ENCODE results near the gene NXPH3. TPM values are rescaled to one million over a fixed set of nuclear protein-coding genes. Genes with fewer than 3 reads are reported as not detected.

Gene NXPH3
- total RNA-seq, 1 donor from 2014 or later, result not detected

- ATAC-seq (ENCODE audit: low read depth), result no peak
- POLR2A ChIA-PET, result interaction anchor here (0.5 to 1.4 kb wide), 3 partner anchors 122 to 214 kb away, joined by 3 to 7 read pairs (median 7); partner anchors contain the start of gene PHB1
- no peak for DNase-seq
Measured at GRCh38 chr17:49555495-49556222, 20.0 kb upstream of the NXPH3 start.

DNA sequence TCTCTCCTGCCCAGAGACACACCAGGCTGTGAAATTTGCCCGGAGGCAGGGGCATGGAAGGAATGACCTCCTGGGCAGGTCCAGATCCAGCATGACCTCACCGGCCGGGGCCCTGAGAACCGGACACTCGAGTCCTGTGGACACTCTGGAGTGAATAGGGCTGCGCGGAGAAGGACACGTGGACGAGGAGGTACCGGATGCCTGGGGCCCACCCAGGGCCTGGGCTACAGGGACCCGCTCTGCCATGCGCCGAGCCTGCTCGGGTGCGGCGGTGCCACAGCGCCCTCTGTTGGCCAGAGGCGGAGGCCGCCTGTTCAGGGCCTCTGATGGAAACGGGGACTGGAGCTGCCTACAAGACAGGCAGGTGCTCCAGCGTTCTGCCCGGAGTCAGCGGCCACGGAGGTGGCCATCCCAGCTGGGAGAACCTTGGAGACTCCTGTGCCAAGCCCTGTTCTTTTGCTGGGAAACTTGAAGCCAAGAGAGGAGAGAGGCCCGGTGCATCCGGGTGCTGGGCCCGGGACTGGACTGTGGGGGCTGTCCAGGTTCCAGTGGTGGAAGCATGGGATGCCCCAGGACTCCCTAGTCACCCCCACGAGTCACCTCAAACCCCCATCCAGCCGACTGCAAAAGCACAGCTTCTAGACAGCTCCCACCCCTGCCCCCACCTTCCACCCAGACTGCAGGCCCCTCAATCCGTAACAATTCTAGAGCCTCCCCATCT, 19.3 kb upstream of the NXPH3 start:
- no peak overlapping the region for H3K4me3 Mint-ChIP-seq
- peak overlapping the region; percentile 35 for H3K27ac Mint-ChIP-seq
- peak; percentile 40 for TF ChIP-seq CTCF (IDR thresholded peaks at IDR 0.05)
- H3K36me3 Mint-ChIP-seq (ENCODE audit: low read depth), result no peaks in the 10 kb centered on the region
- CTCF ChIA-PET, result interaction anchor here (0.6 to 4.7 kb wide), 23 partner anchors 9 to 377 kb away, joined by 3 to 125 read pairs (median 4); partner anchors contain the start of gene NGFR
- ATAC-seq (ENCODE audit: low read depth), result peak; percentile 98
- H3K9me3 Mint-ChIP-seq, result no peaks in the 10 kb centered on the region
- POLR2A ChIA-PET, result interaction anchor here (1.4 kb wide), 1 partner anchor 142 kb away, joined by 3 read pairs; the partner anchor contains the start of gene PHB1
- no peaks in the 10 kb centered on the region for H3K4me1 Mint-ChIP-seq
- peaks cover 8% of the 10 kb centered on the region for H3K27me3 Mint-ChIP-seq
- DNase-seq, result peak; percentile 86
- intact Hi-C loops (cut with micrococcal nuclease), result loop anchor here (1.0 kb wide), 4 partner anchors 60 to 241 kb away; no protein-coding TSS in a partner anchor

More at GRCh38 chr17:49555495-49556222, 20.0 kb upstream of the NXPH3 start:
- H3K27ac Mint-ChIP-seq, result no peak overlapping the region
- no peaks in the 10 kb centered on the region for H3K9me3 Mint-ChIP-seq
- H3K4me3 Mint-ChIP-seq, result no peak overlapping the region
- TF ChIP-seq CTCF (IDR thresholded peaks at IDR 0.05), result no peak
- intact Hi-C loops (cut with micrococcal nuclease), result loop anchor here (1.0 kb wide), 4 partner anchors 59 to 240 kb away; no protein-coding TSS in a partner anchor
- no peaks in the 10 kb centered on the region for H3K36me3 Mint-ChIP-seq (ENCODE audit: low read depth)
- no peaks in the 10 kb centered on the region for H3K4me1 Mint-ChIP-seq
- CTCF ChIA-PET, result interaction anchor here (0.8 to 4.7 kb wide), 16 partner anchors 11 to 302 kb away, joined by 3 to 125 read pairs (median 6); partner anchors contain the start of gene NGFR
- H3K27me3 Mint-ChIP-seq, result peaks cover 8% of the 10 kb centered on the region

DNA sequence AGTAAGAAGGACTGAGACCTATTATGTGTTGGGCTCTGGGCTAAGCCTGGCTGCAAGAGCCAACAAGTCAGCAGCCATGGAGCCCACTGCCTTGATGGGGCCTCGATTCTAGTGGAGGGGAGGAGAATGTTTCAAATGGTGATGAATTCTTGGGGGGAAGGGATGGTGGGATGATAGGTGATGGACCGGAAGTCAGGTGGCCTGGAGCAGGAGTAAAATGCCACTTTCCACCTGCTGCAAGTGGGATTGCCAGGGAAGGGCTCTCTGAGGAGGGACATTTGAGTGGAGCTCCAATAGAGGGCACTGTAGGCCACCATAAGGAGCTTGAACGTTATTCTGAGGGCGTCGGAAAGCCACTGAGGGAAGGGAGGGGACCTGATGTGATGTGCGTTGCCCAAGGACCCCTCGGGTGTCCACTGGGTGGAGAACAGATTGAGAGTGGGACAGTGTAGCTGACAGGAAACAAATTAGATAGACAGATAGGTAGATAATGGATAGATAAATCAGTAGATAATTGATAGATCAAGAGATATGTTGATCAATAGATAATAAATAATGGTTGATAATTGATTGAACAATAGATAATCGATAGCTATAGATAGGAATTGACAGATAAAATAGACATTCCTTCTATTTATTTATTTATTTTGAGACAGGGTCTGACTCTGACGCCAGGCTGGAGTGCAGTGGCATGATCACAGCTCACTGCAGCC, 18.2 kb upstream of the NXPH3 start:
- ATAC-seq (ENCODE audit: low read depth) (peak; percentile 38), DNase-seq (no peak)
- intact Hi-C loops (cut with micrococcal nuclease), result no loop called here
- no peaks in the 10 kb centered on the region for H3K36me3 Mint-ChIP-seq (ENCODE audit: low read depth)
- peaks cover 8% of the 10 kb centered on the region for H3K27me3 Mint-ChIP-seq
- no peak for TF ChIP-seq CTCF (IDR thresholded peaks at IDR 0.05)
- no peaks in the 10 kb centered on the region for H3K4me1 Mint-ChIP-seq
- CTCF ChIA-PET, result interaction anchor here (0.8 to 4.7 kb wide), 22 partner anchors 8 to 439 kb away, joined by 3 to 125 read pairs (median 4); partner anchors contain the start of gene NGFR
- H3K27ac Mint-ChIP-seq, result no peak overlapping the region
- no peak overlapping the region for H3K4me3 Mint-ChIP-seq
- POLR2A ChIA-PET, result interaction anchor here (0.6 kb wide), 1 partner anchor 255 kb away, joined by 5 read pairs; no protein-coding TSS in a partner anchor
- H3K9me3 Mint-ChIP-seq, result no peaks in the 10 kb centered on the region

DNA sequence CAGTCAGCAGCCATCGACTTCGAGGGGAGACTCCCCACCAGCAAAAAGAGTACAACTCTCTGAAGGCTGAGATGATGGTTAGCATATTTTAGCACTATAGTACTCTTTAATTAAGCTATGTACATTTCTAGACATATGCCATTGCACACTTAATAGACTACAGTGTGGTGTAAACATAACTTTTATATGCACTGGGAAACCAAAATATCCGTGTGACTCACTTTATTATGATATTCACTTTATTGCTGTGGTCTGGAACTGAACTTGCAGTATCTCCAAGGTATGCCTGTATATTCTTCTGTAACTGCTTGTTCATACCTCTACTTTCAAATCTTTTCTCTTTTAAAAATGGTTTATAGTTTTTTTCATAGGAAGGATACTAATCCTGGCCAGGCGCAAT, 11.0 kb upstream of the NXPH3 start:
- TF ChIP-seq CTCF (IDR thresholded peaks at IDR 0.05), result no peak
- CTCF ChIA-PET, result interaction anchor here (1.6 kb wide), 1 partner anchor 8 kb away, joined by 5 read pairs; no protein-coding TSS in a partner anchor
- DNase-seq, result no peak

More for the DNA sequence above, 11.0 kb upstream of the NXPH3 start:
- no peak overlapping the region for H3K27ac Mint-ChIP-seq
- peaks cover 19% of the 10 kb centered on the region for H3K27me3 Mint-ChIP-seq
- intact Hi-C loops (cut with micrococcal nuclease), result no loop called here
- POLR2A ChIA-PET, result no interaction called here
- no peak overlapping the region for H3K4me3 Mint-ChIP-seq
- H3K36me3 Mint-ChIP-seq (ENCODE audit: low read depth), result no peaks in the 10 kb centered on the region
- peaks cover 9% of the 10 kb centered on the region for H3K4me1 Mint-ChIP-seq
- no peak for ATAC-seq (ENCODE audit: low read depth)
- H3K9me3 Mint-ChIP-seq, result no peaks in the 10 kb centered on the region
